GM12801 (cell line): ENCODE measurements around the gene PACS1.

Source experiments
- TF ChIP-seq, protein P1 (sequence below): IDR thresholded peaks from one replicate; pipeline ENCODE4 v1.5.1; 2011; ENCODE audit warnings: control low read depth; ENCODE audit not compliant: insufficient read length; ENCODE audit errors: extremely low read depth

The PACS1 gene

DNA sequence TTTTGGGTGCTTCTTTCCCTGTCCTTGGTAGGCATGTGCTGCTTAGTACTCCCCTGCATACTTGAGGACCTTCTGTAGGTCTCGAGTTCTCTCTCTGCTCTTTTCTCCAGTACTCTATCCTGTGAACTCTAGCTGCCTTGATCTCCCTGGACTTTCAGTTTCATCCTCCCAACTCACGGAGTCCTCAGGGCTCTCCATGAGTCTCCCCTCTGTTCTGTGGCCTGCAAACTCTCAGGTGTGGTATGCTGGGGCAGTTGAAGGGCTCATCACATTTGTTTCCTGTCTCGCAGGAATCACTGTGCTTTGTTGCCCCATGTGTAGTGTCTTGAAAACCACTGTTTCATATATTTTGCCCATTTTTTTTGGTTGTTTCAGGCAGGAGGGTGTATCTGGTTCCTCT, 3.3 kb upstream of the PACS1 start:
- TF ChIP-seq, protein P1, sequence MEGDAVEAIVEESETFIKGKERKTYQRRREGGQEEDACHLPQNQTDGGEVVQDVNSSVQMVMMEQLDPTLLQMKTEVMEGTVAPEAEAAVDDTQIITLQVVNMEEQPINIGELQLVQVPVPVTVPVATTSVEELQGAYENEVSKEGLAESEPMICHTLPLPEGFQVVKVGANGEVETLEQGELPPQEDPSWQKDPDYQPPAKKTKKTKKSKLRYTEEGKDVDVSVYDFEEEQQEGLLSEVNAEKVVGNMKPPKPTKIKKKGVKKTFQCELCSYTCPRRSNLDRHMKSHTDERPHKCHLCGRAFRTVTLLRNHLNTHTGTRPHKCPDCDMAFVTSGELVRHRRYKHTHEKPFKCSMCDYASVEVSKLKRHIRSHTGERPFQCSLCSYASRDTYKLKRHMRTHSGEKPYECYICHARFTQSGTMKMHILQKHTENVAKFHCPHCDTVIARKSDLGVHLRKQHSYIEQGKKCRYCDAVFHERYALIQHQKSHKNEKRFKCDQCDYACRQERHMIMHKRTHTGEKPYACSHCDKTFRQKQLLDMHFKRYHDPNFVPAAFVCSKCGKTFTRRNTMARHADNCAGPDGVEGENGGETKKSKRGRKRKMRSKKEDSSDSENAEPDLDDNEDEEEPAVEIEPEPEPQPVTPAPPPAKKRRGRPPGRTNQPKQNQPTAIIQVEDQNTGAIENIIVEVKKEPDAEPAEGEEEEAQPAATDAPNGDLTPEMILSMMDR = no peak

DNA sequence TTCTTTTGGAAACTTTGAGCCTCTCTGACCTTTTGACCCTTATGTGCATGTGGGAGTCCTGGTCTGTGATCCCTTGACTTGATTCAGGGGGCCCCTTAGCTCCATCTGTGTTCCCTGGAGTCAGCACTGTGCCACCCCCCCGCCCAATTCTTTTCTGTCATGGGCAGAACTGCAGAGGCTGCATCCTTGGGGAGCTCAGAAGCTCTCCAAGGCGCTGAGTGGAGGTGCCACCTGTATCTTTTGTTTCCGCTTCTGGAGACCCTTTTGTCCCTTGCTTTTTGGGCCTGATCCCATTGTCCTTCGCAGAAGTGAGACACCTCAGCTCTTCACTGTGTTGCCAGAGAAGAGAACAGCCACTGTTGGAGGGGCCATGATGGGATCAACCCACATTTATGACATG, 2.4 kb upstream of the PACS1 start:
- TF ChIP-seq, protein P1 = no peak

DNA sequence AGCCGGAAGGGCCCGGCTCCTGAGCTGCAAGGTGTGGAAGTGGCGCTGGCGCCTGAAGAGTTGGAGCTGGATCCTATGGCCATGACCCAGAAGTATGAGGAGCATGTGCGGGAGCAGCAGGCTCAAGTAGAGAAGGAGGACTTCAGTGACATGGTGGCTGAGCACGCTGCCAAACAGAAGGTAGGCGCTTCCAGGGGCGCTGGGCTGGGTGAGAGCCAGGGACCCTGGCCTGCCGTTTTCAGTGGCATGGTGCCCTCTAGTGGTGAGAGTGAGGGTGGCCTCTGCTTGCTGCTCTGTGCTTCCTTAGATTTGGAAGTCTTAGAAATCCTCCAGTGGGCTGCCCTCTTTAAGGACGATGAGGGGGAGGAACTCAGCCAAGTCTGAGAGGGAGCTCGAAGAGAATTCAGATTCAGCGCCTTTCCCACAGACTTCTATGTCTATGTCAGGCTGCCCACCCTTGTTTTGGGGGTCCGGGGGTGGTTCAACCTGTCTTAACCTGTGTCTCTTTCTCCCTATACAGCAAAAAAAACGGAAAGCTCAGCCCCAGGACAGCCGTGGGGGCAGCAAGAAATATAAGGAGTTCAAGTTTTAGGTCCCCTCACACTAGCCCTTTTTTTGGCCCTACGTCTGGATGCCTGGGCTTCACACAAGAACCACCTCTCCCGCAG, 1.8 kb upstream of the PACS1 start:
- TF ChIP-seq, protein P1 = no peak

DNA sequence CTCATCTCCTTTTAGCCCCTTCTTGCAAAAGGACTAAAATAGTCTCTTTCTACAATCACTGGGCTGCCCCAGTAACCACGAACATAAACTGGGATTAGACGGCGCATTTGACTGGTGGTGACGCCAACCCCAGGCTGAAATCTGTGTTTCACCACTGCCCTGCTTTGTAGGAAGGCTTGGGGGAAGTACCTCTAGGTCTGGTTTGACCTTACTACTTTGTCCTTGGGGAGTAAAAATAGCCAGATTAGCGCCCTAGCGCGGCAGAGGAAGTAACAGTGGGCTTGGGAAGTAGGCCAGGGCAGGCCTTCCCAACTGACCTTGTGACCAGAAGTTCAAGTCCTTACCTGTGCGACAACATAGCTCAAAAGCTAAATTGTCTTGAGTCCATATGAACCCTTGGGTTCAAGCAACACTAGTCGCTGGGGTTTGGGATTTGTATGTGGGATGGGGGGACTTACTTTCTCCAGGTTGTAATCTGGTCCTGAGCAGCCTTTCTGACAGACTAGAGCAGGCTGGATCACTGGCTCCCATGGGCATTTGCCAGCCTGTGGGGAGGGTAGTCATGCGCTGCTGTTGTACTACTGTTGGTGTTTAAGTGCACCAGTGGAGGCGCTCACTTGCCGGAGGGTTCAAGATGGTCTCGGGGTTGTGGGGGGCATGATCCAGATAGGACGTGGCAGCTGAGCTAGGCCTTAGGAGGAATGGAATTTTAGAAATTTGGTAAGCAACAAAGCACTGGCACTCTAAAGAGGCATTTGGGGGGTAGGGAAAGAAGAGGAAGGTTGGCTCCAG, 953 bp upstream of the PACS1 start:
- TF ChIP-seq, protein P1 = no peak

DNA sequence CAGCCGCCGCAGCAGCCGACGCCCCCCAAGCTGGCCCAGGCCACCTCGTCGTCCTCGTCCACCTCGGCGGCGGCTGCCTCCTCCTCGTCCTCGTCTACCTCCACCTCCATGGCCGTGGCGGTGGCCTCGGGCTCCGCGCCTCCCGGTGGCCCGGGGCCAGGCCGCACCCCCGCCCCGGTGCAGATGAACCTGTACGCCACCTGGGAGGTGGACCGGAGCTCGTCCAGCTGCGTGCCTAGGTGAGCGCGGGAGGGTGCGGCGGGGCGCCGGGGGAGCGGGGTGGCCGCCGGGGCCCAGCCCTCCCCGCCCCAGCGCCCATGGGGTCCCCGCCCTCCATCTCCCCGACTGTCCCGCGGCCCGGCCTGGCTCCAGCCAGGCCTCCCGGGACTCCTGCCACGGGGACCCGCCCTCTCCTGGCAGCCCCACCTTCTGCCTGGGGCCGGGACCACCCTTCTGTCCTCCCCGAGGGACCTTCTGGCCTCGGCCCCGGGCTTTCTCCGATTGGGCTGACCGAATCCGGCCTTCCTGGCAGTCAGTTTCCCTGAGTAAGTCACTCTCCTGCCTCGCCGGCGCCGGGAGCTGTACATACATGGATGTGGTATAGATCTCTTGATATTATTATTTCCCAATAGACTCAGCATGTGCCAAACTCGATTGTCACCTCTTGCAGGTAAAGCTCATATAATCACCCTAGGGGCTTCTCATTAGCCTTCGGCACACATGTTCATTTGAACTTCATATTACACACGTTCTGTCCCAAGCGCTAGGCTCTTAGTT, 720 bp downstream of the PACS1 start:
- TF ChIP-seq, protein P1 = no peak

DNA sequence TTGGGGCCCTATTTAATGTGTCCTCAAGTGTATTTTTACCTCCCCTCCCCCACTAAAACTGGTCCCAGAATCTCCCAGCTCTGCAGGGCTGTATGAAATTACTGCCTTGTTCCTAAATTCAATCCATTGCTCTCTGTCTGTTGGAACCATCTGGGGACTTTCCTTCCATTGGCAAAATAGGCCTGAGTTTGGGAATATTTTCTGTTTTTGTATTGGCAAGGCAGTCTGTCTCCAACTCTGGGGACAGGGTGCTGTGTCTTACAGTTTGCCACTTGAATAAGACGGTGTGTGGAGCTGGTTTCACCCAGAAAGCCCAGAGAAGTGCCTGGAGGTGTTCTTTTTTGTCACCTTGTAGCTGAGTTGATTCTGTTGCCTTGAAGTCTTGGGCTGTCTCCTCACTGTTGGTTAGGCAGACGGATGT, 1.3 kb downstream of the PACS1 start:
- TF ChIP-seq, protein P1 = no peak

DNA sequence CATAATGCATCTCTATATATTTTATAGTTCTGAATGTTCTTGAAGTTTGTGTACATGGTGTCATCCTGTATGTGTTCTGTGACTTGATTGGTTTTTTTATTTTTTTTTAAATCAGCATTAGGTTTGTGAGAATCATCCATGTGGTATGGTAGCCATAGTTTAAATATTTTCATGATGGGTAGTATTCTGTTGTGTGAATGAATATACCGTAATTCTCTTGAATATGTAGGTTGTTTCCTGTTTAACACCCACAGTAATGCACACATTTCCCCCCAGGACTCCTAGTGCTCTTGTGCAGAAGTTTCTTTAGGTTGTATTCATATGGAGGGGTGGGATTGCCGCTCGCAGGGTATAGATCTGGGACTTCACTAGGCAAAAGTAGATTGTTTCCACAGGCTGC, 2.0 kb downstream of the PACS1 start:
- TF ChIP-seq, protein P1 = no peak
